ENCODE data around the gene CPT1B.

GRCh38 chr22:50569041-50569459 is 9.2 kb downstream of the CPT1B start:
- TF ChIP-seq SIN3A (IDR thresholded peaks at IDR 0.05; ENCODE audit: low read depth, low read length): no peak
- no peak for TF ChIP-seq HDAC2 (IDR thresholded peaks at IDR 0.05)
- no peak for TF ChIP-seq POLR2A (IDR thresholded peaks at IDR 0.05; ENCODE audit: low read depth, low read length)
- no peak for TF ChIP-seq BHLHE40 (IDR thresholded peaks at IDR 0.05; ENCODE audit: borderline replicate concordance in 1 of 2, low read depth in 2 of 2, low read length in 1 of 2)
- TF ChIP-seq ATF2 (IDR thresholded peaks at IDR 0.05; ENCODE audit: low read length): no peak
- TF ChIP-seq EZH2 (IDR thresholded peaks at IDR 0.05; ENCODE audit: borderline replicate concordance, control insufficient read depth, low read depth, low read length): no peak
- no peak for TF ChIP-seq CREB1 (IDR thresholded peaks at IDR 0.05; ENCODE audit: low read depth)
